Right atrium auricular region (tissue), 2 donors: ENCODE results near the gene PGM2. TPM values are rescaled to one million over a fixed set of nuclear protein-coding genes. Genes with fewer than 3 reads are reported as not detected.
A peak's percentile ranks its signal among the peaks of the same experiment; 100 is the strongest.

Experiments
- DNase-seq: peaks from one replicate; pipeline ENCODE4 v3.0.0-alpha.2; 2019; ENCODE audit warnings: low spot score
- H3K27ac ChIP-seq, 2 donors: fragments of 200-600 bp; sonication (generic); 1 replicate in 1 of 2; 2 replicates in 1 of 2; pipeline ENCODE4 v1.5.1; 2016 to 2019
- H3K27me3 ChIP-seq, 2 donors: fragments of 200-600 bp; sonication (generic); one replicate each; pipeline versions ENCODE4 v1.5.1 to v1.6.0; 2017 to 2019
- H3K36me3 ChIP-seq: fragments of 200-600 bp; sonication (generic); one replicate; pipeline ENCODE4 v1.5.1; 2016
- H3K4me1 ChIP-seq, 2 donors: fragments of 200-600 bp; sonication (generic); one replicate each; pipeline versions ENCODE4 v1.5.1 to v1.6.0; 2017 to 2019
- H3K4me3 ChIP-seq, 2 donors: fragments of 200-600 bp; sonication (generic); 1 replicate in 1 of 2; 2 replicates in 1 of 2; pipeline ENCODE4 v1.5.1; 2017 to 2019; ENCODE audit warnings: mild to moderate bottlenecking in 1 of 2, moderate library complexity in 1 of 2
- H3K9me3 ChIP-seq, 2 donors: fragments of 200-600 bp; sonication (generic); one replicate each; pipeline ENCODE4 v1.5.1; 2019
- total RNA-seq, 2 donors: library from RNA; depleted of rRNA; stranded (reverse); fragments of >200 nt; gene quantifications; one replicate each; pipeline ENCODE4 v1.1.0, GENCODE V29; 2016
- TF ChIP-seq, protein P1 (sequence below), 2 donors: fragments of 200-600 bp; sonication (generic); IDR thresholded peaks; one replicate each; pipeline ENCODE4 v1.5.1; 2019; ENCODE audit warnings: antibody characterized with exemption in 2 of 2

PGM2 gene
- total RNA-seq, 2 donors from 2014 or later: 10.7 to 11.7 TPM

DNA sequence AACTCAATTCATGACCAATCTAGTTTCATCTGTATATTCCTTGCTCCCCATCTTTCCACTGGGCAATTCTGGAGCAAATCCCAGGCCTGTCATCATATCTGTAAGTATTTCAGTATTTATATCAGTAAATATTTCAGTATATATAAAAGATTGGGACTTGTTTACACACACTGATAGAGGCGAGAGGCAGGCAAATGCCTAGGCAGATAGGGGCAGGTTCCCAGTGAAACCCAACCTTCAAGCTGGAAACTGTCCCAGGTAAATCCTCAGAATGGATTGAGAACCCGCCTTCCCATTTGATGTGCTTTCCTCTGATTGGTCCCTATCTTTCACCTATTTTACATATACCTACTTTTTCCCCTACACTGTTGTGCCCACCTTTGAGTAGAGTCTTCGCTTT lies 40.6 kb downstream of the PGM2 start:
- no peak overlapping the region for H3K27ac ChIP-seq
- no peak overlapping the region for H3K4me3 ChIP-seq
- H3K9me3 ChIP-seq: no peaks in the 10 kb centered on the region
- no peaks in the 10 kb centered on the region for H3K27me3 ChIP-seq
- TF ChIP-seq, protein P1, sequence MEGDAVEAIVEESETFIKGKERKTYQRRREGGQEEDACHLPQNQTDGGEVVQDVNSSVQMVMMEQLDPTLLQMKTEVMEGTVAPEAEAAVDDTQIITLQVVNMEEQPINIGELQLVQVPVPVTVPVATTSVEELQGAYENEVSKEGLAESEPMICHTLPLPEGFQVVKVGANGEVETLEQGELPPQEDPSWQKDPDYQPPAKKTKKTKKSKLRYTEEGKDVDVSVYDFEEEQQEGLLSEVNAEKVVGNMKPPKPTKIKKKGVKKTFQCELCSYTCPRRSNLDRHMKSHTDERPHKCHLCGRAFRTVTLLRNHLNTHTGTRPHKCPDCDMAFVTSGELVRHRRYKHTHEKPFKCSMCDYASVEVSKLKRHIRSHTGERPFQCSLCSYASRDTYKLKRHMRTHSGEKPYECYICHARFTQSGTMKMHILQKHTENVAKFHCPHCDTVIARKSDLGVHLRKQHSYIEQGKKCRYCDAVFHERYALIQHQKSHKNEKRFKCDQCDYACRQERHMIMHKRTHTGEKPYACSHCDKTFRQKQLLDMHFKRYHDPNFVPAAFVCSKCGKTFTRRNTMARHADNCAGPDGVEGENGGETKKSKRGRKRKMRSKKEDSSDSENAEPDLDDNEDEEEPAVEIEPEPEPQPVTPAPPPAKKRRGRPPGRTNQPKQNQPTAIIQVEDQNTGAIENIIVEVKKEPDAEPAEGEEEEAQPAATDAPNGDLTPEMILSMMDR (IDR thresholded peaks at IDR 0.05): no peak
- no peaks in the 10 kb centered on the region for H3K36me3 ChIP-seq
- H3K4me1 ChIP-seq: peaks cover 0 to 28% of the 10 kb centered on the region in 2 donors
- no peak for DNase-seq

DNA sequence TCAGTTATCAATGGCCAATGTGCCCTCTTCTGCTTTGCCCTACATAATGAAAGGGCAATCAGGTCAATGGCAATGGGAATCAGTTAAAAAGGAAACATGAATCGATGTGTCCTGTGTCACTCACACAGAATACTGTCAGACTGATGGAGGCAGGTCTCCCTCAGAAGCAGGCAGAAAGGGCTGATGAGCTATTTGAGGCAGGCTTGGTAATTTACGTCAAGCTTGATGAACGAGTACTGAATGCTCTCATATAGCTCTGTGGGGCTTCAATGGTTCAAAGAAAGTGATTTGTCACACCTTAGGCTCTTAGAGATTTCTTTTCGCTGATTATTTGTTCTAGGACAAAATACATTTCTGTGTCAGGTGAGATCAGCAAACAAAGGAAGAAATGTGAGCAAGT lies 41.8 kb downstream of the PGM2 start:
- H3K4me1 ChIP-seq: peaks cover 0 to 28% of the 10 kb centered on the region in 2 donors
- H3K9me3 ChIP-seq: no peaks in the 10 kb centered on the region
- no peak overlapping the region for H3K4me3 ChIP-seq
- H3K27ac ChIP-seq: no peak overlapping the region
- H3K27me3 ChIP-seq: no peaks in the 10 kb centered on the region
- H3K36me3 ChIP-seq: no peaks in the 10 kb centered on the region
- DNase-seq: no peak
- TF ChIP-seq, protein P1 (IDR thresholded peaks at IDR 0.05): no peak

DNA sequence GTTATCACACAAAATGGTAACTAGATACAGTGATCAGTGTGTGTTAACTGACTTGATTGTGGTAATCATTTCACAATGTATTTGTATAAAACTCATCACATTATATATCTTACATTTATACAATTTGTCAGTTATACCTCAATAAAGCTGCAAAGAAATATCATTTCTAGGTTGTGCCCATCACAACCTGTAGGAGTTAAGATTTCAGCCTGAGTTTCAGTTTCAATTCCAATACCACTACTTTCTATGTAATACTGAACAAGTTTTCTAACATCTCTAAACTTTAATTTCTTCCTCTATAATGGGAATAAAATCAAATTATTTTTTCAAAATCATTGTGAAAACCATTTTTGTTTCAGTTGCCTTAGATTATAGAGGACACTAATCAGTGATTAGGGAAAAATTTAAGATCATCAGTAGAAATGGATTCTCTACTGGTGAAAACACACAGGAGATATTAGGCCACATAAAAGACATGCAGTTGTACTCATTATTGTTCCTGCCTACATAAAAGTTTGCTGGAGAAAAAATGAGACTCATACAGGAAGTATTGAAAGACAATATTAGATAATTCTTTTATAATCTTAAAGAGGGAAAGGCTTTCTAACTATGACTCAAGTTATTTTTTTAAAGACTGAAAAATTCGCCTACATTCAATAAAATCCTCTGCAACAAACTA lies 46.0 kb downstream of the PGM2 start:
- H3K36me3 ChIP-seq: no peaks in the 10 kb centered on the region
- no peak overlapping the region for H3K4me3 ChIP-seq
- H3K27ac ChIP-seq: peak overlapping the region in 1 of 2 donors; percentile 25
- no peak for DNase-seq
- H3K27me3 ChIP-seq: no peaks in the 10 kb centered on the region
- TF ChIP-seq, protein P1 (IDR thresholded peaks at IDR 0.05): no peak
- no peaks in the 10 kb centered on the region for H3K9me3 ChIP-seq
- H3K4me1 ChIP-seq: no peaks in the 10 kb centered on the region

DNA sequence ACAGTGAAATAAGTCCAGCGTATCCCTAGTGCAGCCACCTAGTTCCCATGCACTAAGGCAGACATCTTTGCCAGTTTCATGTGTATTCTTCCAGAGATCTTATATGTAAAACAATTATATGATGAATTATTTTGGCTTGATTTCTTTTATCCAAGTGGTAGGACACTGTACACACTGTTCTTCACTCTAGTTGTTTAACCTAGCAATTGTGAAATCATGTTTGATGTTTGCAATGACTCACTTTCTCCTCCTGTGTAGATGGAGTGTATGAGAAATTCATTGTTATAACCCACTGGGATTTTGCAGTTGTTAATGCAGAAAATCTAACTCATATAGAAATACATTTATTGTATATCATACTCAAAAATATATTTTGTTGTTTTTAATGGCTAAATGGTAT lies 46.9 kb downstream of the PGM2 start:
- Histone ChIP-seq H3K36me3 (no peaks in the 10 kb centered on the region), H3K27me3 (no peaks in the 10 kb centered on the region), H3K9me3 (no peaks in the 10 kb centered on the region), H3K4me1 (no peaks in the 10 kb centered on the region), H3K27ac (peak overlapping the region in 1 of 2 donors; percentile 25), H3K4me3 (no peak overlapping the region)
- TF ChIP-seq, protein P1 (IDR thresholded peaks at IDR 0.05): no peak
- DNase-seq: no peak

DNA sequence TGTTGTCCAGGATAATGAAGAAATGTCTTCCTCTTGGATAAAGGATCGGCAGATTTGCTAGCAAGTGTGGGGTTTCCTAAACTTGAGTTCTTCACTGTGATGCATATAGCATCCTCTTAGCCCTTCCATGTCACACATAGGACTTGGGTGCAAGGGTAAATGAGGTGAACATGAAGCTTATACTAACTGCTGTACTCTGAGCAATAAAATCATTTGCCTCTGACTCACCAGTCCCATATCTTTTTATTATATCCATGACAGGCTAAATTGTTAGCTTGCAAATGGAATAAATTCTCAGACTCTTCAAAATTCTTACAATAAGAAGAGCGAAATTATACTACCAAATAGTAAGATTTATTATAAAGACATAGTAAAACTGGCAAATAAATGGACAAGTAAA lies 49.7 kb downstream of the PGM2 start:
- H3K36me3 ChIP-seq: no peaks in the 10 kb centered on the region
- H3K9me3 ChIP-seq: no peaks in the 10 kb centered on the region
- no peaks in the 10 kb centered on the region for H3K27me3 ChIP-seq
- no peak overlapping the region for H3K27ac ChIP-seq
- DNase-seq: no peak
- H3K4me1 ChIP-seq: no peaks in the 10 kb centered on the region
- H3K4me3 ChIP-seq: no peak overlapping the region
- TF ChIP-seq, protein P1 (IDR thresholded peaks at IDR 0.05): no peak

- Histone ChIP-seq H3K4me3 (no peak overlapping the region), H3K36me3 (no peaks in the 10 kb centered on the region), H3K27ac (no peak overlapping the region), H3K27me3 (no peaks in the 10 kb centered on the region), H3K9me3 (no peaks in the 10 kb centered on the region), H3K4me1 (peaks cover 0 to 6% of the 10 kb centered on the region in 2 donors)
- TF ChIP-seq, protein P1 (IDR thresholded peaks at IDR 0.05): no peak
- no peak for DNase-seq
Observed at GRCh38 chr4:37879365-37879764, 52.9 kb downstream of the PGM2 start.
